ENCODE measurements around the gene HPX. TPM values are rescaled to one million over a fixed set of nuclear protein-coding genes. Genes with fewer than 3 reads are reported as not detected.
"Not testable (repeated sequence)": the region's sequence is repeated elsewhere in the genome, so short reads cannot be mapped to it uniquely, and the experiment has no call there.

Gene HPX
- polyA plus RNA-seq, 4 donors: 0.85 to 5.7 (median 3.3) TPM

- WGBS, 3 donors: 57 to 71% (median 70%) methylated on average over 3 of the region's 3 CpGs
- no peak overlapping the region for H3K4me3 ChIP-seq (ENCODE audit: low read depth in 1 of 3, low read length in 3 of 3)
- H3K4me1 ChIP-seq (ENCODE audit: control insufficient read depth in 3 of 3, insufficient read depth in 2 of 3, low read depth in 1 of 3, low read length in 2 of 3): no peaks in the 10 kb centered on the region
- peaks cover 0 to 62% (median 3%) of the 10 kb centered on the region in 3 donors for H3K36me3 ChIP-seq (ENCODE audit: control insufficient read depth in 3 of 3, insufficient read depth in 2 of 3, low read depth in 1 of 3, low read length in 3 of 3)
- no peaks in the 10 kb centered on the region for H3K9me3 ChIP-seq (ENCODE audit: control insufficient read depth in 2 of 2, insufficient read depth in 1 of 2, low read depth in 1 of 2, low read length in 1 of 2)
- no peak overlapping the region for H3K27ac ChIP-seq (ENCODE audit: low read depth in 1 of 3, low read length in 2 of 3)
- FAIRE-seq (no peak), DNase-seq (no peak)
- no peaks in the 10 kb centered on the region for H3K27me3 ChIP-seq (ENCODE audit: control insufficient read depth in 3 of 3, insufficient read depth in 3 of 3, low read length in 3 of 3)
Observed at GRCh38 chr11:6397636-6398035, 43.2 kb downstream of the HPX start.

GRCh38 chr11:6397156-6397555, 43.6 kb downstream of the HPX start:
- 50 to 74% (median 55%) methylated on average over 1 of the region's 1 CpG for WGBS, 3 donors

GRCh38 chr11:6395470-6396060, 45.2 kb downstream of the HPX start:
- no peaks in the 10 kb centered on the region for H3K27me3 ChIP-seq (ENCODE audit: control insufficient read depth in 3 of 3, insufficient read depth in 3 of 3, low read length in 3 of 3)
- no peaks in the 10 kb centered on the region for H3K9me3 ChIP-seq (ENCODE audit: control insufficient read depth in 2 of 2, insufficient read depth in 1 of 2, low read depth in 1 of 2, low read length in 1 of 2)
- 90 to 93% (median 92%) methylated on average over 13 to 16 of the region's 16 CpGs for WGBS, 3 donors
- no peak overlapping the region for H3K4me3 ChIP-seq (ENCODE audit: low read depth in 1 of 3, low read length in 3 of 3)
- no peak overlapping the region for H3K27ac ChIP-seq (ENCODE audit: low read depth in 1 of 3, low read length in 2 of 3)
- DNase-seq (no peak), FAIRE-seq (no peak)
- peaks cover 2 to 5% (median 3%) of the 10 kb centered on the region in 3 donors for H3K4me1 ChIP-seq (ENCODE audit: control insufficient read depth in 3 of 3, insufficient read depth in 2 of 3, low read depth in 1 of 3, low read length in 2 of 3)
- H3K36me3 ChIP-seq (ENCODE audit: control insufficient read depth in 3 of 3, insufficient read depth in 2 of 3, low read depth in 1 of 3, low read length in 3 of 3): peaks cover 0 to 47% (median 3%) of the 10 kb centered on the region in 3 donors

More at GRCh38 chr11:6397156-6397555, 43.6 kb downstream of the HPX start:
- H3K27ac ChIP-seq (ENCODE audit: low read depth in 1 of 3, low read length in 2 of 3): no peak overlapping the region
- no peaks in the 10 kb centered on the region for H3K27me3 ChIP-seq (ENCODE audit: control insufficient read depth in 3 of 3, insufficient read depth in 3 of 3, low read length in 3 of 3)
- H3K4me1 ChIP-seq (ENCODE audit: control insufficient read depth in 3 of 3, insufficient read depth in 2 of 3, low read depth in 1 of 3, low read length in 2 of 3): no peaks in the 10 kb centered on the region
- no peaks in the 10 kb centered on the region for H3K9me3 ChIP-seq (ENCODE audit: control insufficient read depth in 2 of 2, insufficient read depth in 1 of 2, low read depth in 1 of 2, low read length in 1 of 2)
- no peak overlapping the region for H3K4me3 ChIP-seq (ENCODE audit: low read depth in 1 of 3, low read length in 3 of 3)
- DNase-seq (no peak), FAIRE-seq (no peak)
- peaks cover 0 to 57% (median 3%) of the 10 kb centered on the region in 3 donors for H3K36me3 ChIP-seq (ENCODE audit: control insufficient read depth in 3 of 3, insufficient read depth in 2 of 3, low read depth in 1 of 3, low read length in 3 of 3)

- WGBS, 3 donors: 84 to 88% (median 87%) methylated on average over 16 of the region's 16 CpGs
- FAIRE-seq: no peak
- Histone ChIP-seq H3K9me3 (ENCODE audit: control insufficient read depth in 2 of 2, insufficient read depth in 1 of 2, low read depth in 1 of 2, low read length in 1 of 2) (no peaks in the 10 kb centered on the region), H3K4me3 (ENCODE audit: low read depth in 1 of 3, low read length in 3 of 3) (no peak overlapping the region), H3K27me3 (ENCODE audit: control insufficient read depth in 3 of 3, insufficient read depth in 3 of 3, low read length in 3 of 3) (no peaks in the 10 kb centered on the region), H3K36me3 (ENCODE audit: control insufficient read depth in 3 of 3, insufficient read depth in 2 of 3, low read depth in 1 of 3, low read length in 3 of 3) (peaks cover 0 to 38% (median 3%) of the 10 kb centered on the region in 3 donors), H3K27ac (ENCODE audit: low read depth in 1 of 3, low read length in 2 of 3) (no peak overlapping the region), H3K4me1 (ENCODE audit: control insufficient read depth in 3 of 3, insufficient read depth in 2 of 3, low read depth in 1 of 3, low read length in 2 of 3) (peaks cover 2 to 12% (median 3%) of the 10 kb centered on the region in 3 donors)
- DNase-seq: no peak
Observed at GRCh38 chr11:6393989-6394670, 46.7 kb downstream of the HPX start.

- Histone ChIP-seq H3K36me3 (ENCODE audit: control insufficient read depth in 3 of 3, insufficient read depth in 2 of 3, low read depth in 1 of 3, low read length in 3 of 3) (peaks cover 0 to 35% (median 3%) of the 10 kb centered on the region in 3 donors), H3K4me1 (ENCODE audit: control insufficient read depth in 3 of 3, insufficient read depth in 2 of 3, low read depth in 1 of 3, low read length in 2 of 3) (peaks cover 3 to 26% (median 6%) of the 10 kb centered on the region in 3 donors)
- H3K4me3 ChIP-seq (ENCODE audit: low read depth in 1 of 3, low read length in 3 of 3); H3K27me3 ChIP-seq (ENCODE audit: control insufficient read depth in 3 of 3, insufficient read depth in 3 of 3, low read length in 3 of 3); DNase-seq; FAIRE-seq; H3K27ac ChIP-seq (ENCODE audit: low read depth in 1 of 3, low read length in 2 of 3); H3K9me3 ChIP-seq (ENCODE audit: control insufficient read depth in 2 of 2, insufficient read depth in 1 of 2, low read depth in 1 of 2, low read length in 1 of 2): not testable (repeated sequence)
- 92 to 100% (median 95%) methylated on average over 4 of the region's 4 CpGs for WGBS, 3 donors
Observed at GRCh38 chr11:6392251-6392650, 48.5 kb downstream of the HPX start.

GRCh38 chr11:6391537-6392134, 49.2 kb downstream of the HPX start:
- H3K4me3 ChIP-seq (ENCODE audit: low read depth in 1 of 3, low read length in 3 of 3): peak overlapping the region in 1 of 3 donors; percentile 95
- H3K9me3 ChIP-seq (ENCODE audit: control insufficient read depth in 2 of 2, insufficient read depth in 1 of 2, low read depth in 1 of 2, low read length in 1 of 2): no peaks in the 10 kb centered on the region
- H3K27me3 ChIP-seq (ENCODE audit: control insufficient read depth in 3 of 3, insufficient read depth in 3 of 3, low read length in 3 of 3): no peaks in the 10 kb centered on the region
- H3K36me3 ChIP-seq (ENCODE audit: control insufficient read depth in 3 of 3, insufficient read depth in 2 of 3, low read depth in 1 of 3, low read length in 3 of 3): peaks cover 0 to 31% (median 3%) of the 10 kb centered on the region in 3 donors
- DNase-seq (no peak), FAIRE-seq (no peak)
- no peak overlapping the region for H3K27ac ChIP-seq (ENCODE audit: low read depth in 1 of 3, low read length in 2 of 3)
- H3K4me1 ChIP-seq (ENCODE audit: control insufficient read depth in 3 of 3, insufficient read depth in 2 of 3, low read depth in 1 of 3, low read length in 2 of 3): peaks cover 3 to 27% (median 6%) of the 10 kb centered on the region in 3 donors
- WGBS, 3 donors: 94 to 96% (median 94%) methylated on average over 10 to 18 of the region's 18 CpGs

- 34 to 38% (median 38%) methylated on average over 18 to 19 of the region's 19 CpGs for WGBS, 3 donors
- peak overlapping the region; percentile 79 to 90 (median 89) for H3K27ac ChIP-seq (ENCODE audit: low read depth in 1 of 3, low read length in 2 of 3)
- peak overlapping the region; percentile 70 to 95 (median 74) for H3K4me3 ChIP-seq (ENCODE audit: low read depth in 1 of 3, low read length in 3 of 3)
- H3K36me3 ChIP-seq (ENCODE audit: control insufficient read depth in 3 of 3, insufficient read depth in 2 of 3, low read depth in 1 of 3, low read length in 3 of 3): peaks cover 0 to 28% (median 3%) of the 10 kb centered on the region in 3 donors
- H3K4me1 ChIP-seq (ENCODE audit: control insufficient read depth in 3 of 3, insufficient read depth in 2 of 3, low read depth in 1 of 3, low read length in 2 of 3): peaks cover 3 to 27% (median 6%) of the 10 kb centered on the region in 3 donors
- FAIRE-seq: no peak
- no peaks in the 10 kb centered on the region for H3K9me3 ChIP-seq (ENCODE audit: control insufficient read depth in 2 of 2, insufficient read depth in 1 of 2, low read depth in 1 of 2, low read length in 1 of 2)
- H3K27me3 ChIP-seq (ENCODE audit: control insufficient read depth in 3 of 3, insufficient read depth in 3 of 3, low read length in 3 of 3): no peaks in the 10 kb centered on the region
- DNase-seq: no peak
Observed at GRCh38 chr11:6390718-6391469, 49.9 kb downstream of the HPX start.
